H1 (cell line): Measurements from ENCODE around the gene FCGR2B. TPM values are rescaled to one million over a fixed set of nuclear protein-coding genes. Genes with fewer than 3 reads are reported as not detected.
"Not testable (repeated sequence)": the region's sequence is repeated elsewhere in the genome, so short reads cannot be mapped to it uniquely, and the experiment has no call there.

Experiments used
- CTCF ChIA-PET: fragments of 300-600 bp; sonication (Branson Sonifier 250); formaldehyde crosslinking; loops from one replicate; lab custom pipeline; 2021; ENCODE audit not compliant: partially characterized antibody; lab: Charles Lee
- POLR2A ChIA-PET: fragments of 300-600 bp; sonication (Branson Sonifier 250); formaldehyde crosslinking; loops from one replicate; lab custom pipeline; 2021; ENCODE audit warnings: inconsistent platforms; ENCODE audit not compliant: partially characterized antibody; lab: Charles Lee
- DNase-seq, 2 experiments: peaks; one replicate each; pipeline versions ENCODE4 v3.0.0 to v3.0.0-alpha.2; 2010 to 2022; ENCODE audit warnings: low spot score in 2 of 2, low read depth in 1 of 2, mixed read lengths in 1 of 2
- FAIRE-seq: peaks from 2 replicates; lab custom pipeline; 2011; peaks lifted over from hg19 to GRCh38; lab: Jason Lieb, UNC
- H2AFZ ChIP-seq: 2 replicates; pipeline ENCODE4 v1.8.1; 2012; ENCODE audit warnings: low read length, inconsistent platforms
- H2AK5ac ChIP-seq: 2 replicates; pipeline ENCODE4 v1.6.1; 2013; ENCODE audit warnings: low read depth, low read length
- H2BK120ac ChIP-seq: replicated peaks from 2 replicates; pipeline ENCODE3; 2013; ENCODE audit warnings: low read depth, low read length, inconsistent platforms
- H2BK12ac ChIP-seq: 2 replicates; pipeline ENCODE4 v1.6.1; 2013; ENCODE audit warnings: low read depth, low read length
- H2BK15ac ChIP-seq: 2 replicates; pipeline ENCODE4 v1.6.1; 2013; ENCODE audit warnings: low read length
- H2BK20ac ChIP-seq: 2 replicates; pipeline ENCODE4 v1.6.1; 2013; ENCODE audit warnings: low read length
- H2BK5ac ChIP-seq: 2 replicates; pipeline ENCODE4 v1.6.1; 2013; ENCODE audit warnings: low read depth, low read length
- H3K14ac ChIP-seq: 2 replicates; pipeline ENCODE4 v1.6.1; 2013; ENCODE audit warnings: inconsistent platforms; ENCODE audit not compliant: insufficient read length
- H3K18ac ChIP-seq: 2 replicates; pipeline ENCODE4 v1.6.1; 2013; ENCODE audit warnings: low read length; ENCODE audit errors: extremely low read depth
- H3K23ac ChIP-seq: 2 replicates; pipeline ENCODE4 v1.6.1; 2013; ENCODE audit warnings: inconsistent platforms; ENCODE audit not compliant: insufficient read length
- H3K23me2 ChIP-seq: 2 replicates; pipeline ENCODE4 v1.6.1; 2013; ENCODE audit warnings: low read depth, low read length
- H3K27ac ChIP-seq: 2 replicates; pipeline ENCODE4 v1.6.1; 2011; ENCODE audit warnings: low read depth, low read length, inconsistent platforms
- H3K27me3 ChIP-seq, 4 experiments: replicated peaks in 1 of 4; 1 replicate in 1 of 4; 2 replicates in 3 of 4; pipeline versions ENCODE4 v1.6.1 to v1.8.1; 2011 to 2013; ENCODE audit warnings: low read length in 3 of 4, mild to moderate bottlenecking in 3 of 4, inconsistent platforms in 2 of 4, mixed read lengths in 2 of 4, moderate library complexity in 1 of 4; ENCODE audit not compliant: control insufficient read depth in 3 of 4, insufficient read depth in 3 of 4; ENCODE audit errors: extremely low read depth in 1 of 4
- H3K36me3 ChIP-seq, 4 experiments: 2 replicates each; pipeline versions ENCODE4 v1.6.1 to v1.8.1; 2011 to 2013; ENCODE audit warnings: mild to moderate bottlenecking in 4 of 4, low read length in 3 of 4, moderate library complexity in 2 of 4, control low read depth in 1 of 4, inconsistent platforms in 1 of 4; ENCODE audit not compliant: insufficient read depth in 4 of 4, control insufficient read depth in 2 of 4
- H3K4ac ChIP-seq: replicated peaks from 2 replicates; pipeline ENCODE3; 2013; ENCODE audit warnings: low read length, low read depth, mixed read lengths, inconsistent platforms; ENCODE audit not compliant: insufficient read length
- H3K4me1 ChIP-seq, 4 experiments: replicated peaks in 1 of 4; 1 replicate in 1 of 4; 2 replicates in 3 of 4; pipeline versions ENCODE4 v1.6.1 to v1.8.1; 2011 to 2013; ENCODE audit warnings: low read length in 3 of 4, inconsistent platforms in 2 of 4, mixed read lengths in 1 of 4; ENCODE audit not compliant: insufficient read depth in 4 of 4, control insufficient read depth in 3 of 4
- H3K4me2 ChIP-seq, 2 experiments: 2 replicates each; pipeline versions ENCODE4 v1.6.1 to v1.8.1; 2011 to 2013; ENCODE audit warnings: low read depth in 2 of 2, low read length in 2 of 2, control low read depth in 1 of 2, inconsistent platforms in 1 of 2, mild to moderate bottlenecking in 1 of 2; ENCODE audit not compliant: insufficient read depth in 1 of 2
- H3K4me3 ChIP-seq, 4 experiments: fragments of 200-600, 300-600 bp in 1 of 4; sonication (generic), shearing (Covaris generic), sonication (Bioruptor Twin) in 1 of 4; 2 replicates each; pipeline versions ENCODE4 v1.5.1 to v1.8.1; 2011 to 2016; ENCODE audit warnings: low read length in 4 of 4, low read depth in 3 of 4, control low read depth in 2 of 4, inconsistent platforms in 2 of 4, mild to moderate bottlenecking in 2 of 4, mixed read lengths in 1 of 4, moderate library complexity in 1 of 4; ENCODE audit not compliant: insufficient read depth in 2 of 4; ENCODE audit errors: extremely low read depth in 1 of 4
- H3K56ac ChIP-seq: replicated peaks from 2 replicates; pipeline ENCODE3; 2013; ENCODE audit warnings: low read depth, mild to moderate bottlenecking, mixed read lengths, low read length, inconsistent platforms; ENCODE audit not compliant: insufficient read length
- H3K79me1 ChIP-seq: 2 replicates; pipeline ENCODE4 v1.6.1; 2013; ENCODE audit warnings: low read depth, low read length, control low read depth
- H3K79me2 ChIP-seq, 2 experiments: 2 replicates each; pipeline versions ENCODE4 v1.6.1 to v1.8.1; 2012 to 2013; ENCODE audit warnings: low read length in 2 of 2, mild to moderate bottlenecking in 2 of 2, inconsistent platforms in 1 of 2; ENCODE audit not compliant: insufficient read depth in 2 of 2, control insufficient read depth in 1 of 2
- H3K9ac ChIP-seq, 4 experiments: replicated peaks in 1 of 4; 1 replicate in 1 of 4; 2 replicates in 3 of 4; pipeline versions ENCODE4 v1.6.1 to v1.8.1; 2011 to 2013; ENCODE audit warnings: low read depth in 3 of 4, low read length in 3 of 4, control low read depth in 2 of 4, mild to moderate bottlenecking in 2 of 4, moderate library complexity in 2 of 4, inconsistent platforms in 1 of 4; ENCODE audit errors: extremely low read depth in 1 of 4
- H3K9me3 ChIP-seq, 2 experiments: 2 replicates each; pipeline versions ENCODE4 v1.6.1 to v1.8.1; 2012 to 2013; ENCODE audit warnings: mild to moderate bottlenecking in 2 of 2, moderate library complexity in 2 of 2, control low read depth in 1 of 2, inconsistent platforms in 1 of 2, low read depth in 1 of 2, low read length in 1 of 2, mixed read lengths in 1 of 2; ENCODE audit not compliant: insufficient read depth in 2 of 2
- H4K20me1 ChIP-seq, 2 experiments: replicated peaks in 1 of 2; 2 replicates each; pipeline versions ENCODE3 to v1.8.1; 2011 to 2013; ENCODE audit warnings: inconsistent platforms in 2 of 2, low read length in 2 of 2, mild to moderate bottlenecking in 1 of 2; ENCODE audit not compliant: insufficient read depth in 2 of 2, control insufficient read depth in 1 of 2
- H4K5ac ChIP-seq: 2 replicates; pipeline ENCODE4 v1.6.1; 2013; ENCODE audit warnings: low read length, low read depth, mixed read lengths, inconsistent platforms; ENCODE audit not compliant: insufficient read length
- H4K8ac ChIP-seq: 2 replicates; pipeline ENCODE4 v1.8.0; 2013; ENCODE audit warnings: mild to moderate bottlenecking, moderate library complexity, low read length, inconsistent platforms; ENCODE audit not compliant: insufficient read depth; ENCODE audit errors: extremely low read depth
- H4K91ac ChIP-seq: replicated peaks from 2 replicates; pipeline ENCODE3; 2013; ENCODE audit warnings: low read length, mixed read lengths, inconsistent platforms; ENCODE audit not compliant: insufficient read length
- WGBS, 2 experiments: shearing (Covaris generic) in 1 of 2; methylation state at CpG; one replicate each; pipeline versions ENCODE4 v1.1.6 to v1.1.7; 2013 to 2015; ENCODE audit warnings: low lambda C conversion rate in 2 of 2, mixed read lengths in 2 of 2, inconsistent platforms in 1 of 2, low coverage in 1 of 2, missing lambda C conversion rate in 1 of 2; ENCODE audit not compliant: insufficient replicate concordance in 2 of 2, insufficient coverage in 1 of 2, insufficient read length in 1 of 2; ENCODE audit errors: extremely low coverage in 1 of 2, missing lambda C conversion rate in 1 of 2; 5-methylcytosine and 5-hydroxymethylcytosine counted together
- polyA plus RNA-seq, 7 experiments: library from polyadenylated mRNA; depleted of rRNA in 3 of 7; stranded (reverse) in 5 of 7; unstranded in 2 of 7; fragments of >200 nt in 5 of 7; fragments of 200-250 nt in 2 of 7; gene quantifications; 1 replicate in 5 of 7; 2 replicates in 1 of 7; 4 replicates in 1 of 7; pipeline versions ENCODE4 v1.2.1 to v1.2.3, GENCODE V29; 2011 to 2013; ENCODE audit warnings: missing spikeins in 2 of 7, mixed read lengths in 2 of 7
- total RNA-seq: library from RNA; stranded (reverse); fragmentation: NEBNext Ultra II Directional; extraction: Animal tissue kit (Norgen Biotek cat#: 25700); gene quantifications from 2 replicates; pipeline ENCODE4 v1.2.1, GENCODE V29; 2021

FCGR2B gene
- total and polyA plus RNA-seq, 2 of the 8 experiments (the other 6 are each of a cell fraction or from before 2014, with no cell fraction given) = 0.05 TPM; not detected in 1

- H3K4me1 ChIP-seq, H2BK12ac ChIP-seq, H3K4me3 ChIP-seq, H2BK5ac ChIP-seq, DNase-seq, H3K36me3 ChIP-seq, H3K27ac ChIP-seq, FAIRE-seq, H3K23ac ChIP-seq, H2BK15ac ChIP-seq, H4K20me1 ChIP-seq, H2BK20ac ChIP-seq, H3K23me2 ChIP-seq, H2BK120ac ChIP-seq, H4K8ac ChIP-seq, H3K9me3 ChIP-seq, H3K18ac ChIP-seq, POLR2A ChIA-PET, H4K5ac ChIP-seq, H4K91ac ChIP-seq, H3K27me3 ChIP-seq, H3K4me2 ChIP-seq, H3K79me2 ChIP-seq, CTCF ChIA-PET, H3K56ac ChIP-seq, H2AK5ac ChIP-seq, H3K79me1 ChIP-seq, H3K9ac ChIP-seq, H2AFZ ChIP-seq, H3K4ac ChIP-seq, H3K14ac ChIP-seq: not testable (repeated sequence)
- 88% methylated on average over 1 of the region's 2 CpGs; no CpG with 5 or more reads in 1 of the 2 experiments for WGBS, 2 experiments
Measured at GRCh38 chr1:161630128-161630742, 32.7 kb upstream of the FCGR2B start.
